ENCODE results near the gene RAX2.

DNA sequence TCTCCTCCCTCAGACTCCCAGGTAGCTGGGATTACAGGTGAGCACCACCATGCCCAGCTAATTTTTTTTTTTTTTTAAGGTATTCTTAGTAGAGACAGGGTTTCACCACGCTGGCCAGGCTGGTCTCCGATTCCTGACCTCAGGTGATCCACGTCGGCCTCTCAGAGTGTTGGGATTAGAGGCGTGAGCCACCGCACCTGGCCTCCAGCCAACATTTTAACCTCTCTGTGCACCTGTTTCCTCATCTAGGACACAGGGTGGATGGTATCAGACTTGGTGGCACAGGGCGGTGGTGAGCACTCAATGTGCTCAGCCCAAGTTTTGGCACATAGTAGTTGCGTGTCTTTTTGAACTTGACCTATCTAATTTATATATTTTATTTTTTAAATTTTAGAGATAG lies 23.1 kb downstream of the RAX2 start:
- TF ChIP-seq TAF1 (IDR thresholded peaks at IDR 0.05; ENCODE audit: borderline replicate concordance, low read depth, low read length) (no peak), POLR2AphosphoS5 (IDR thresholded peaks at IDR 0.05; ENCODE audit: low read depth, low read length) (no peak), POLR2A (IDR thresholded peaks at IDR 0.05; ENCODE audit: low read depth, low read length) (no peak)
